Measurements from ENCODE around the gene NUP98. TPM values are rescaled to one million over a fixed set of nuclear protein-coding genes. Genes with fewer than 3 reads are reported as not detected.

The NUP98 gene
- total RNA-seq, 2 donors from 2014 or later = 47.9 to 55.9 TPM

DNA sequence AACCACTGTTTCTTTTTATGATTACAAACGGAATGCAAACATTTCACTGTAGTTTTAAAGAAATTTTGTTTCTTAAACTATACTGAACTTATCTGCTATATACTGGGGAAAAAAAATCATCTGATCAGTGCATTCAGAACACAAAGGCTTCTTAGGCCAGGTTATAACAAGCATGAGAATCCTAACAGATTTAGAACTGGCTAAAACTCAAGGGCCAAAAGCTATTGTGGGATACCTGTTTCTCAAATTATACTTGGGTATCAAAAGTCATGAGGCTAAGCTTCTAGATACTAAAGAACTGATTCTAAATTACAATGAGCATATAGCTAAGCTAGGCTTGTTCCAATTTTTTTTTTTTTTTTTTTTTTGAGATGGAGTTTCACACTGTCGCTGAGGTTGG is 96.4 kb downstream of the NUP98 start:
- ATAC-seq = no peak
- no peak for DNase-seq
- intact Hi-C loops (cut with DNase I, micrococcal nuclease) = no loop called here

- no peak for ATAC-seq
- intact Hi-C loops (cut with DNase I, micrococcal nuclease) = no loop called here
- DNase-seq = no peak
Observed at GRCh38 chr11:3700410-3700809, 96.9 kb downstream of the NUP98 start.

DNA sequence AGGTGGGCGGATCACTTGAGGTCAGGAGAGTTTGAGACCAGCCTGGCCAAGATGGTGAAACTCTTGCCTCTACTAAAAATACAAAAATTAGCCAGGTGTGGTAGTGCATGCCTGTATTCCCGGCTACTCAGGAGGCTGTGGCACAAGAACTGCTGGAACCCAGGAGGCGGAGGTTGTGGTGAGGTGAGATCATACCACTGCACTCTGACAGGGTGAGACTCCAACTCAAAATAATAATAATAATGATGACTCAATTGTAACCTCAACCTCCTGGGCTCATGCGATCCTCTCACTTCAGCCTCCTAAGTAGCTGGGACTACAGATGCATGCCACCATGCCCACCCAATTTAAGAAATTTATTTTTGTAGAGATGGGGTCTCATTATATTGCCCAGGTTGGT is 110.6 kb downstream of the NUP98 start:
- intact Hi-C loops (cut with DNase I, micrococcal nuclease) = no loop called here
- DNase-seq = no peak
- ATAC-seq = no peak

GRCh38 chr11:3685923-3686322 is 111.4 kb downstream of the NUP98 start:
- intact Hi-C loops (cut with DNase I, micrococcal nuclease) = no loop called here
- ATAC-seq = peak; percentile 60
- DNase-seq = no peak

GRCh38 chr11:3684819-3685172 is 112.6 kb downstream of the NUP98 start:
- peak; percentile 49 for ATAC-seq
- intact Hi-C loops (cut with DNase I, micrococcal nuclease) = no loop called here
- DNase-seq = no peak

DNA sequence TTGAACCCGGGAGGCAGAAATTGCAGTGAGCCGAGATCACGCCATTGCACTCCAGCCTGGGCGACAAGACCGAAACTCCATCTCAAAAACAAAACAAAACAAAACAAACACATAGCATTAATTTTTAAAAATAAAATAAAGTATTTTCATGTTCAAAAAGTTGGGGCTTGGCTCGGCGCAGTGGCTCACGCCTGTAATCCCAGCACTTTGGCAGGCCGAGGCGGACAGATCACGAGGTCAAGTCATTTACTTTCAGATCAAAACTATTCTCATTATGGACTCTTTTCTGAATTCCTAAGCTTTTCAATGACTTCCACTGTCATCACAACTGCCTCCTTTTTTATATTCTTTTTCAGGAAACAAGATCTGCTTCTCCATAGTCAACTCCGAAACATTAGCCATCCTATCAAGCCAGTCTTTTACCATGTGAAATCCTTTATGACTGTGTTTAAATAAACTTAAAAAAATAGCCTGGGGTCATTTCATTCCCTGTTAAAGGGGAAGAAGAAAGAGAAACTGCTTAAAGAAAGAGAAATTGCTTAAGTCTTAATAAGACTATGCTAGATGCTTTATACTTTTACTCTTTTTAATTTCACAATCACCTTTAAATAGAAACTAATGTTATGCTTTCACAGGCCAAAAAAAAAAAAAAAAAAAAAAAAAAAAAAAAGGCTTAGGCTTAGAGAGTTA is 113.1 kb downstream of the NUP98 start:
- ATAC-seq (no peak), DNase-seq (no peak)
- intact Hi-C loops (cut with DNase I, micrococcal nuclease) = no loop called here

DNA sequence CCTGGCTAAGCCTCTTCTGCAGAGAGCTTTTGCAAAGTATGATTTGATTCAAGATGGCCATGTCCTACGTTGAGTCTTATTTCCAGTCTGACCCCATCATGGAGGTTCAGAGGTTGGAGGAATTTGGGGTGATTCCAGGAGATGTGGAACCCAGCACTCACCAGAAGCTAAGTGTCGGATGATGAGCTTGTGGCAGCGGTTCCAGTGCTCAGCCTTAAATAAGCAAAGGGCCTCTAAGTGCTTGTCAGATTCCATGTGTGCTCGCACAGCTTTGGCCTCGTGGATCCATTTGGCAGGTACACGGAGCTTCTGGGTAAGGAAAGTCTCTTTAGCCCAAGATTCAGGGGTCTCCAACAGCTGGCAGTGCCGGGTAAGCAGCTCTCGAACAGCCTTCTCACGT is 114.3 kb downstream of the NUP98 start:
- ATAC-seq = no peak
- no peak for DNase-seq
- intact Hi-C loops (cut with DNase I, micrococcal nuclease) = no loop called here

- ATAC-seq (no peak), DNase-seq (no peak)
- intact Hi-C loops (cut with DNase I, micrococcal nuclease) = no loop called here
Observed at GRCh38 chr11:3679077-3679476, 118.3 kb downstream of the NUP98 start.

GRCh38 chr11:3675971-3676370 is 121.4 kb downstream of the NUP98 start:
- no peak for DNase-seq
- intact Hi-C loops (cut with DNase I, micrococcal nuclease) = no loop called here
- no peak for ATAC-seq

- DNase-seq = no peak
- no peak for ATAC-seq
- intact Hi-C loops (cut with DNase I, micrococcal nuclease) = no loop called here
Observed at GRCh38 chr11:3674189-3674588, 123.2 kb downstream of the NUP98 start.

DNA sequence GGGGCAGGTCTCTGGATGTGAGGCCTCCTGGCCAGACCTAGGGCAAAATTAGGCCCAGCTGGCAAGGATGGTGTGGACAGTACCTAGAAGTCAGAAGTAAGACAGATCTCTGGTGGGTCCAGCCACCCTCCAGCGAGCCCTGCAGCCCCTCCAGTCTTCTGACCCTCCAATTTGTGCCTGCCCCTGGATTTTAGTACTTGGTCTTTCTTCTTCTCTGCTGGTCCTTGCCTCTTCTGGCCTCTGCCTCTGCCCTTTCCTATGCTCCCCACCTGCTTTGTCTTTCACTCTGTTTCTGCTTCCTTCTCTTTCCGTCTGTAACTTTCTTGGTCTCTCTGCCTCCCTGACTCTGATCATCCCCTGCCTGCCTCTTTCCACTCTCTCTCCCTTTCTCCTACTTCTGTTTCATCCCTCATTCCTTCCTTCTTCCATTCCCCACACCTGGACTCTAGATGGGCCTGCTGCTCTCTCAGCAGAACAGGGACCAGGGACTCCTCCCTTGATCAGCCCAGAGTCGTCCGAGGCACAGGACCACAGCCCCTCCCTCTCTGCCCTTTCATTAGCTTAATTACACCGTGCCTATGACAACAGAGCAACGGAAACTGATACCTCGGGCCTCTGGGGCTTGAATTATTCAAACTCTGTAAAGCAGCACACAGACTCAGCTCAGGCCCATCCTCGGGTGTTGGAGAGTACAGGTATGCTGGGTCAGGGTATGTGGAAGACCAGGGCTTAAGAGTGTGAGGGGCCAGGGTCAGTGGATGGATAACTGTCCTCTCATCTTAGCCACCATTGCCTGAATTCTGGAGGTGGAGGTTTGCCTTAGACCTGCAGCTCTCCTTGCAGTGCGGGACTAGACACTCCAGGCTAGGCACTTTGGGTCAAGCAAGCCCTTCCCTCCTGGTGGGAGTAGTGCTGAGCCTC is 125.8 kb downstream of the NUP98 start, which contains the start of gene CHRNA10:
Gene CHRNA10, minus strand, starts transcription at position 51 of the 921 bp plus-strand sequence. CDS start 72 bp downstream, outside the sequence.
- intact Hi-C loops (cut with DNase I, micrococcal nuclease) = no loop called here
- no peak for ATAC-seq
- DNase-seq = no peak

DNA sequence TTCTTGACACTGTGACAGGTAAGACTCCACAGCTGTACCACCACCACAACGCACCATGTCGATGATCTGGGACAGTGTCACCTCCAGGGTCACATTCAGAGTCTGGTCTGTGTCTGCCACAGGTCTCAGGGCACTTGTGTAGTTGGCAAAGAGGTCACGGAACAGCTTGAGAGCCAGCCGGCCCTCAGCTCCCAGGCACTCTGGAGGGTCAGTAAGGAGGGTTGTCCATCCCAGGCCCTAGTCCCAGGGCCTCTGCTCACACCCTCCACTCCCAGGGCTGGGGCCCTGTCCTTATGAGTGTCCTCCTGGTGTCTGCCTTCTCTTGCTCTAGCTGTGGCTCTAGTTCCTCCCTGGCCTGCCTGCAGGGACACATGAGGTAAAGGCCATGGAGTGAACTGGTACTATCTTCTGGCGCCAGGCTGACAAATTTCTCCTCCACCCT is 127.6 kb downstream of the NUP98 start:
- DNase-seq (no peak), ATAC-seq (no peak)
- intact Hi-C loops (cut with DNase I, micrococcal nuclease) = no loop called here

DNA sequence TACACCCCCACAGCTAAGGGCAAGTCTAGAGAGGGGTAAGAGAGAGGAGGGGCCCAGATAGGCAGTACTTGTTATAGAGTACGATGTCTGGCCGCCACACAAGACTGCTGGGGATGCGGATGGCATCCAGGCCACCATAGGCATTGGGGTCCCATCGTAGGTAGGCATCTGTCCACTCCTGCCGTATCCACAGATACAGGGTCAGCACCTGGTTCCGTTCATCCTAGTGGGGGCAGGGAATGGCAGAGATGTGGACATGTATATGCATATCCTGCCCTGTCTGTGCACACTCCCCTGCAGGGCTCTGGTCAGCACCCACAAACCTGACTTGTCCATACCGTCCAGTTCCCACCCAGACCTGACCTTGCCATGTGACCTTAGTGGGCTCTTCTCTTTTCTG is 128.2 kb downstream of the NUP98 start:
- intact Hi-C loops (cut with DNase I, micrococcal nuclease) = no loop called here
- ATAC-seq (no peak), DNase-seq (no peak)

DNA sequence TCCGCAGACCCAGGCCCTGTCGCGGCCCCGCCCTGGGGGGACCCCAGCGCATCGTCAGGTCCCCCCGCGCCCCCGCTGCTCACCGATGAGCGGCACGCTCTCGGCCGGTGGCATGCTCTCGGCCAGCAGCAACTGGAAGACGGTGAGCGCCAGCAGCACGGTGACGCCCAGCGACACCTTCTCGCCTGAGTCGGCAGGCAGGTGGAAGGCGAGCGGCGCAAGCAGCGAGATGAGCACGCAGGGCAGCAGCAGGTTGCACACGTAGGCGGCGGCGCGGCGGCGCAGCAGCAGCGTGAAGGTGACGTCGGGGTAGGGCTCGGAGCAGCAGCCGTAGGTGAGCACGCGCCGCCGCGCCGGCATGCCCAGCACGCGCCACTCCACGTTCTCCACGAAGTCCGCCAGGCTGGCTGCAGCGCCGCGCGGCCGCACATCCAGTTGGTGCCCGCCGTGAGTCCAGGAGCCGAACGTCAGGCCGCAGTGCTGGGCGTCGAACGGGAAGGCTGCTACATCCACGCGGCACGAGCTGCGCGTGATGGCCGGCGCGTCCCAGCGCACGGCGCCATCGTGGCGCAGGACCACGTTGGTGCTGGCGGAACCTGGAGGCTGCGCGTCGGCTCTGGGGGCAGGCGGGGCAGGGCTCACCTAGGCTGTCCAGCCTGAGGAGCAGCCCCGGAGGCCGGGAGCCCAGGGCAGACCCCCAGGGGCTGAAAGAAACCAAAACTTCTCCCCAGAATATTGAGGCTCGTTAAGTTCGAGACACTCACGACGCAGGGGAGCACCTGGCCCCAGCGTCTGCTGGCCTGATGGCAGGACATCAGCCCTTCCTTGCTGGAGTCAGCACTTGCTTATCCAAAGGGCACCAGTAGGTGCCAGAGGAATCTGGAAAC is 130.0 kb downstream of the NUP98 start:
- DNase-seq (no peak), ATAC-seq (no peak)
- intact Hi-C loops (cut with DNase I, micrococcal nuclease) = no loop called here

GRCh38 chr11:3666023-3666530 is 131.3 kb downstream of the NUP98 start:
- DNase-seq = no peak
- intact Hi-C loops (cut with DNase I, micrococcal nuclease) = no loop called here
- ATAC-seq = no peak

GRCh38 chr11:3665336-3666022 is 131.9 kb downstream of the NUP98 start:
- ATAC-seq (no peak), DNase-seq (no peak)
- intact Hi-C loops (cut with DNase I, micrococcal nuclease) = no loop called here

DNA sequence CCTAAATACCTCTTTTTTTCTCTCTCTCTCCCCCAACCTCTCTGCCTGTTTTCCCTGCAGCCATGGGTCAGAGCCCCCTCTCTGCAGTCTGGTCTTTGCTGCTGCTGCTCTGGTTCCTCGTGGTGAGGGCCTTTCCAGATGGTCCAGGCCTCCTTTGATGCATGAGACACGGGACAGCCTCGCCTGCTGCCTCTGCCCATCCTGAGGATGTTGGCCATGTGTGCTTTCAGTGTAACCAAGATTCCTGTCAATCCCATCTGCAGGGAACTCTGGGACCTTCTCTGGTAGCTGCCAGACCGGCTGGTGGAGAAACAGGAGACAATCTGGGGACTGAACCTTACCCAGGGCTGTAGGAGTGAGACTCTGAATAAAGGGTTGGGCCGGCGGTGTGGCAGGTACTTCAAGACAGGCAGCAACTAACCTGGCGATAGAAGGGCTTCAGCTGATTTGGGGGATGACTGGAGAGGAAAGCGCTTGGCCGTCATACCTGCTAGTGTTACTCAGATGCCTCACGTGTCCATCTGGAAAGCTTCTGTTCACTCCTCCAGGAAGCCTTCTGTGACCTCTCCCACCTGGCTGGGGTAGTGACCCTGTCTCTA is 133.2 kb downstream of the NUP98 start:
- ATAC-seq (no peak), DNase-seq (no peak)
- intact Hi-C loops (cut with DNase I, micrococcal nuclease) = no loop called here

DNA sequence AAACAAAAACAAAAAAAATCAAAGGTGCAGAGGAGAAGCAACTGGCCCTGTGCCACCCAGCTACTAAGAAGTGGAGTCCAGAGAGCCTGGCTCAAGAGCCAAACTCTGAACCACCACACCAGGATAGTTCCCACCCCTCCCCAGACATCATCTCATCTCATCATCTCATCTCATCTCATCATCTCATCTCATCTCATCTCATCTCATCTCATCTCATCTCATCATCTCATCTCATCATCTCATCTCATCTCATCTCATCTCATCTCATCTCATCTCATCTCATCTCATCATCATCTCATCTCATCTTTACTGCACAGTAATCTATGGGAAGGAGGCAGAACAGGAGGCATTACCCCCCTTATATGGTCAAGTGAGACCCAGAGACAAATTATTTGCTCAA is 134.5 kb downstream of the NUP98 start:
- ATAC-seq (no peak), DNase-seq (no peak)
- intact Hi-C loops (cut with DNase I, micrococcal nuclease) = no loop called here
